Measurements from ENCODE around the gene FBXL19.
A peak's percentile ranks its signal among the peaks of the same experiment; 100 is the strongest.

The FBXL19 gene

GRCh38 chr16:30895627-30896260 is 27.6 kb upstream of the FBXL19 start:
- no peak for DNase-seq

- peak; percentile 72 for DNase-seq
These were observed 27.0 kb upstream of the FBXL19 start, which contains the start of gene CTF1 for GRCh38 chr16:30896261-30896888. Gene CTF1, plus strand, starts transcription at chr16:30896614. Its CDS starts 30 bp downstream, at chr16:30896644.

- peak; percentile 78 for DNase-seq
These were observed 26.3 kb upstream of the FBXL19 start for GRCh38 chr16:30896889-30897733.

GRCh38 chr16:30899794-30900193 is 23.6 kb upstream of the FBXL19 start:
- no peak for DNase-seq

GRCh38 chr16:30900588-30900987 is 22.8 kb upstream of the FBXL19 start:
- DNase-seq, result no peak

- no peak for DNase-seq
These were observed 22.0 kb upstream of the FBXL19 start for GRCh38 chr16:30901201-30902028.

- DNase-seq, result peak; percentile 42
These were observed 21.1 kb upstream of the FBXL19 start for GRCh38 chr16:30902029-30902972.

- DNase-seq, result no peak
These were observed 20.4 kb upstream of the FBXL19 start for GRCh38 chr16:30903002-30903401.

- no peak for DNase-seq
These were observed 19.8 kb upstream of the FBXL19 start for GRCh38 chr16:30903596-30903995.

- DNase-seq, result no peak
These were observed 19.1 kb upstream of the FBXL19 start for GRCh38 chr16:30904114-30904780.

GRCh38 chr16:30907064-30907463 is 16.3 kb upstream of the FBXL19 start:
- no peak for DNase-seq

- no peak for DNase-seq
These were observed 12.8 kb upstream of the FBXL19 start for GRCh38 chr16:30910427-30911029.

GRCh38 chr16:30912794-30913412 is 10.5 kb upstream of the FBXL19 start:
- no peak for DNase-seq

- no peak for DNase-seq
These were observed 8.5 kb upstream of the FBXL19 start for GRCh38 chr16:30914830-30915229.

GRCh38 chr16:30918614-30919013 is 4.8 kb upstream of the FBXL19 start:
- no peak for DNase-seq

GRCh38 chr16:30920891-30921290 is 2.5 kb upstream of the FBXL19 start:
- DNase-seq, result no peak

- DNase-seq, result peak; percentile 73
These were observed 2.0 kb upstream of the FBXL19 start for GRCh38 chr16:30921459-30921747.

GRCh38 chr16:30921748-30922419 is 1.5 kb upstream of the FBXL19 start:
- no peak for DNase-seq

GRCh38 chr16:30922420-30922959 is 882 bp upstream of the FBXL19 start:
- DNase-seq, result peak; percentile 99
